ENCODE measurements around the gene FAM47E. TPM values are rescaled to one million over a fixed set of nuclear protein-coding genes. Genes with fewer than 3 reads are reported as not detected.
"Not testable (repeated sequence)": the region's sequence is repeated elsewhere in the genome, so short reads cannot be mapped to it uniquely, and the experiment has no call there.

Gene FAM47E
- total RNA-seq, 1 donor from 2014 or later, result 2.9 TPM

DNA sequence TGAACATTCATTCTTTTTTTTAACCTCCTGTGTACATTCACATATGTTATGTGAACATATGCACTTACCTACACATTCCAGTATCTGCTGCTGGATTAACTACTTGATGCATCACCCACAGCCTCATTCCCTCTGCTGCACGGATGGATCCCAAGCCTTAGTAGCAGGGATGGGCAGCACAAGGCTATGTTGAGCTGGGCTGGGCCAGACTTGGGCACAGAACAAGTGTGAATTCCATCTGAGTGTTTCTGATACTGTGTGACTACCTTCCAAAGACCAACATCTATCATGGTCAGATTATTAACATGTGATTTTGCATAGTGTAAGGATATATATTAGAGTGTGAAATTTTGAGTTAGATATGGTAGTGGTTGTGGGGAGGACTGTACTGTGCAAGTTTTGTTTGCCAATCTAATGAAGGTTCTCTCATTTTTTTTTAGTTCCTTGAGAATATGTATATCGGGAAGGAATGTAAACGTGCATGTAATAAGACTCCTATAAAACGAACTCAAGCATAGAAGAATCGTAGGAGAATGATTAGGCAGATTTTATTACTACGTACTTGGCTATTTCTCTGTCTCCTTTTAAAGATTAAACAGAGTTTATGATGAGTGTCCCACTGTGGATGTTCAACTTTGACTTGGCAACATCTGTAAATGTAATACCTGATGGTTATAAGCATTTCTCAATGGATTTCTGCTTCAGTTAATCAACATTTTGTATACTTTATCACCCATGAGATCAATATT, 31.6 kb downstream of the FAM47E start:
- DNase-seq, result no peak
- Mint-ChIP-seq H3K36me3 (ENCODE audit: unreplicated experiment) (peaks cover 6% of the 10 kb centered on the region), H3K9me3 (ENCODE audit: unreplicated experiment) (peaks cover 2% of the 10 kb centered on the region), H3K27me3 (ENCODE audit: unreplicated experiment) (peaks cover 2% of the 10 kb centered on the region), H3K4me1 (ENCODE audit: low read depth, unreplicated experiment) (no peaks in the 10 kb centered on the region), H3K4me3 (ENCODE audit: unreplicated experiment) (no peak overlapping the region), H3K27ac (ENCODE audit: unreplicated experiment) (no peak overlapping the region)
- TF ChIP-seq, protein P1, sequence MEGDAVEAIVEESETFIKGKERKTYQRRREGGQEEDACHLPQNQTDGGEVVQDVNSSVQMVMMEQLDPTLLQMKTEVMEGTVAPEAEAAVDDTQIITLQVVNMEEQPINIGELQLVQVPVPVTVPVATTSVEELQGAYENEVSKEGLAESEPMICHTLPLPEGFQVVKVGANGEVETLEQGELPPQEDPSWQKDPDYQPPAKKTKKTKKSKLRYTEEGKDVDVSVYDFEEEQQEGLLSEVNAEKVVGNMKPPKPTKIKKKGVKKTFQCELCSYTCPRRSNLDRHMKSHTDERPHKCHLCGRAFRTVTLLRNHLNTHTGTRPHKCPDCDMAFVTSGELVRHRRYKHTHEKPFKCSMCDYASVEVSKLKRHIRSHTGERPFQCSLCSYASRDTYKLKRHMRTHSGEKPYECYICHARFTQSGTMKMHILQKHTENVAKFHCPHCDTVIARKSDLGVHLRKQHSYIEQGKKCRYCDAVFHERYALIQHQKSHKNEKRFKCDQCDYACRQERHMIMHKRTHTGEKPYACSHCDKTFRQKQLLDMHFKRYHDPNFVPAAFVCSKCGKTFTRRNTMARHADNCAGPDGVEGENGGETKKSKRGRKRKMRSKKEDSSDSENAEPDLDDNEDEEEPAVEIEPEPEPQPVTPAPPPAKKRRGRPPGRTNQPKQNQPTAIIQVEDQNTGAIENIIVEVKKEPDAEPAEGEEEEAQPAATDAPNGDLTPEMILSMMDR (IDR thresholded peaks at IDR 0.05; ENCODE audit: partially characterized antibody, unreplicated experiment), result no peak

DNA sequence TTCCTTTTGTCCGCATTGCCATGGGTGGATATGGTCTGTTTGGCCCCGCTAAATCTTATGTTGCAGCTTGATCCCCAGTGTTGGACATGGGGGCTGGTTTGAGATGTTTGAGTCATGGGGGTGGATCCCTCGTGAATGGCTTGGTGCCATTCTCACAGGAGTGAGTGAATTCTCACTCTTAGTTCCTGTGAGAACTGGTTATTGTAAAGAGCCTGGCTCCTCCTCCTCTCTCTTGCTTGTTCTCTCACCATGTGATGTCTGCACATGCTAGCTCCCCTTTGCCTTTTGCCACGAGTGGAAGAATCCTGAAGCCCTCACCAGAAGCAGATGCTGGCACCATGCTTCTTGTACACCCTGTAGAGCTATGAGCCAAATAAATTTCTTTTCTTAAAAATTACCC, 32.4 kb downstream of the FAM47E start:
- H3K9me3 Mint-ChIP-seq (ENCODE audit: unreplicated experiment), result peaks cover 2% of the 10 kb centered on the region

DNA sequence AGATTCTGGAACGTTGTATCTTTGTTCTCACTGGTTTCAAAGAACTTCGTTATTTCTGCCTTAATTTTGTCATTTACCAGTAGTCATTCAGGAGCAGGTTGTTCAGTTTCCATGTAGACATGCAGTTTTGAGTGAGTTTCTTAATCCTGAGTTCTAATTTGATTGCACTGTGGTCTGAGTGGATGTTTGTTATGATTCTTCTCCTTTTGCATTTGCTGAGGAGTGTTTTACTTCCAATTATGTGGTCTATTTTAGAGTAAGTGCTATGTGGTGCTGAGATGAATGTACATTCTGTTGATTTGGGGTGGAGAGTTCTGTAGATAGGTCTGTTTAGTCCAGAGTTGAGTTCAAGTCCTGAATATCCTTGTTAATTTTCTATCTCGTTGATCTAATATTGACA, 36.3 kb downstream of the FAM47E start:
- H3K4me1 Mint-ChIP-seq (ENCODE audit: low read depth, unreplicated experiment); DNase-seq; H3K27me3 Mint-ChIP-seq (ENCODE audit: unreplicated experiment); H3K36me3 Mint-ChIP-seq (ENCODE audit: unreplicated experiment); H3K27ac Mint-ChIP-seq (ENCODE audit: unreplicated experiment); H3K4me3 Mint-ChIP-seq (ENCODE audit: unreplicated experiment); H3K9me3 Mint-ChIP-seq (ENCODE audit: unreplicated experiment): not testable (repeated sequence)

More for the DNA sequence above, 32.4 kb downstream of the FAM47E start:
- Mint-ChIP-seq H3K27ac (ENCODE audit: unreplicated experiment) (no peak overlapping the region), H3K4me3 (ENCODE audit: unreplicated experiment) (no peak overlapping the region), H3K27me3 (ENCODE audit: unreplicated experiment) (peaks cover 2% of the 10 kb centered on the region), H3K36me3 (ENCODE audit: unreplicated experiment) (peaks cover 6% of the 10 kb centered on the region), H3K4me1 (ENCODE audit: low read depth, unreplicated experiment) (no peaks in the 10 kb centered on the region)
- no peak for DNase-seq
- TF ChIP-seq, protein P1 (IDR thresholded peaks at IDR 0.05; ENCODE audit: partially characterized antibody, unreplicated experiment), result no peak

DNA sequence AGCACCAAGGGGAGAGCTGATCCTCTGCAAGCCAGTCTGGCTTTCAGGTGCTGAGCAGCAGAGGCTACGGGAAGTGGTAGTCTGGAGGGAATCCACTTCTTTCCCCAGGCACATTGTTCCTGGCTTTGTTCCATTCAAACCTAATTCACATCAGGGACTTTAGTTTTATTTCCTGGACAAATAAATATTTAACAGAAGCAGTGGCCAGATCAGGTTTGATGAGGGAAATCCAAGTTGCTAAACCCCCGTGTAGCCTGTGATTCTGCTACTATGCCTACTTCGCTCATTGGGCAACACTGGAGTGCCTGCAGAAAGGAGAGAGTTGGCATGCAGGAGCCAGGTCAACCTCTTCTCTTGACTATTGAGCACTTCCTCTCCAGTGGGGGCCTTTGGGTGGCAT, 41.2 kb downstream of the FAM47E start:
- TF ChIP-seq, protein P1 (IDR thresholded peaks at IDR 0.05; ENCODE audit: partially characterized antibody, unreplicated experiment), result no peak
- H3K4me3 Mint-ChIP-seq (ENCODE audit: unreplicated experiment), result no peak overlapping the region
- peaks cover 5% of the 10 kb centered on the region for H3K9me3 Mint-ChIP-seq (ENCODE audit: unreplicated experiment)
- H3K36me3 Mint-ChIP-seq (ENCODE audit: unreplicated experiment), result peaks cover 23% of the 10 kb centered on the region
- H3K4me1 Mint-ChIP-seq (ENCODE audit: low read depth, unreplicated experiment), result peaks cover 1% of the 10 kb centered on the region
- H3K27ac Mint-ChIP-seq (ENCODE audit: unreplicated experiment), result no peak overlapping the region
- H3K27me3 Mint-ChIP-seq (ENCODE audit: unreplicated experiment), result no peaks in the 10 kb centered on the region
- DNase-seq, result no peak

DNA sequence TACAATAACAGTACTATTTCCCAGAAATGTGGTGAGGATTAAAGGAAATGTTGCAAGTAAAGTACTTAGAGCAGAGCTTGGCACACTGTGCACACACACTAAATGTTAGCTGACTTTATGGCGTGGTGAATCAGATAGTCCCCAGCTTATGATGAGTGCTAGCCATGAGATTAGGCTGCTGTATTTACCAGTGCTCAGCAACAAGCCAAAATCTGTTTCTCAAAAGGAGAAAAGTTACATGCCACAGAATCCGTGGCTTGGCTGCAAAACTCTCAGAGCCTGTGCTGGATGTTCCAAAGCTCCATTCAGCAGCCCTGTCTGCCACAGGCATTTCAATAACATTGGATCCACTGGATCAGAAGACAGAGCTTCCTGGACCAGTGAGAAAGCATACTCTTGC, 42.3 kb downstream of the FAM47E start:
- H3K4me1 Mint-ChIP-seq (ENCODE audit: low read depth, unreplicated experiment), result peaks cover 1% of the 10 kb centered on the region
- H3K36me3 Mint-ChIP-seq (ENCODE audit: unreplicated experiment), result peaks cover 27% of the 10 kb centered on the region
- peaks cover 5% of the 10 kb centered on the region for H3K9me3 Mint-ChIP-seq (ENCODE audit: unreplicated experiment)
- no peak for DNase-seq
- no peak overlapping the region for H3K27ac Mint-ChIP-seq (ENCODE audit: unreplicated experiment)
- H3K4me3 Mint-ChIP-seq (ENCODE audit: unreplicated experiment), result no peak overlapping the region
- no peaks in the 10 kb centered on the region for H3K27me3 Mint-ChIP-seq (ENCODE audit: unreplicated experiment)
- TF ChIP-seq, protein P1 (IDR thresholded peaks at IDR 0.05; ENCODE audit: partially characterized antibody, unreplicated experiment), result no peak

Measured in glutamatergic neuron (in vitro differentiated cells).